Stimulated activated naive CD8-positive, alpha-beta T cell treated with anti-CD3 and anti-CD28 coated beads, Interleukin-15, amount 100 ng/mL, for 72 hours (primary cell): Measurements from ENCODE around the gene PAGE2.
"Not testable (repeated sequence)": the region's sequence is repeated elsewhere in the genome, so short reads cannot be mapped to it uniquely, and the experiment has no call there.

Experiments
- ATAC-seq: fragments of 150-1000 bp; cut with Tn5 transposase; 2 replicates; pipeline ENCODE4 v1.10.0; 2021; ENCODE audit warnings: mild to moderate bottlenecking, moderate library complexity
- DNase-seq, 2 donors: peaks; one replicate each; pipeline ENCODE4 v3.0.0; 2021 to 2022
- H3K27ac Mint-ChIP-seq, 2 donors: one replicate each; pipeline ENCODE4 v1.8.0; 2022; ENCODE audit warnings: mild to moderate bottlenecking in 2 of 2, mixed read lengths in 2 of 2, moderate library complexity in 2 of 2
- H3K27me3 Mint-ChIP-seq: one replicate; pipeline ENCODE4 v1.8.0; 2022; ENCODE audit warnings: mixed read lengths
- H3K4me1 Mint-ChIP-seq: one replicate; pipeline ENCODE4 v1.8.0; 2022; ENCODE audit warnings: mild to moderate bottlenecking, mixed read lengths
- H3K4me3 Mint-ChIP-seq, 2 donors: one replicate each; pipeline ENCODE4 v1.8.0; 2022; ENCODE audit warnings: mild to moderate bottlenecking in 2 of 2, mixed read lengths in 2 of 2, moderate library complexity in 1 of 2
- H3K9me3 Mint-ChIP-seq, 2 donors: one replicate each; pipeline ENCODE4 v1.8.0; 2022; ENCODE audit warnings: mixed read lengths in 2 of 2

The PAGE2 gene

DNA sequence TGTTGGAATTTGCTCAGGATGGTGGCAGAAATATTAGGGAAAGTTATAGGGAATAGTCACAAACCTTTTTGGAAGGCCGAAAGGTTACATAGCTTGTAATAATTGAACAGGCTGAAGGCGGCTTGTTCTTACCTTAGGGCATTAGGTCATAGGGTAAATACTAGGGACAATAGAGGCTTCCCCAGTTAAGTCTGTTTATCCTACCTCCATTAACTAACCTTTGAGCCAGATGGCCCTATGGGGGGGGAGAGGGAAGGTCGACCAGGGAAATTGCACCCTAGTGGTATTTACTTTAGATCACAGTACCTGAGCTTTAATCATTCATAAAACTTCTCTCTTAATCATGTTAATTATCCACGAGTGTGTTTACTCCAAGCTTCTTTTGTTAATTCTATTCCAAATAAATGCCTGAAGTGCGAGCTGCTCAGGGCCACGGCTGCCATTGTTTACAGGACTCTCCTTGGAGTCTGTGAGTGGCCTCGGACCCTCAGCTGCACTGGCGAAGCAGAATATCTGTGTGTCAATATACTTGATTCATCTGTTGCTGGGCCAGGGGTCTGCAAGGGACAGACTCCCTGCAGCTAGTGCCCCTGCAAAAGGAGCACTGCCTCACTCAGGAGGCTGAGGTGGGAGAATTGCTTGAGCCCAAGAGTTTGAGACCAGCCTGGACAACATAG lies 22.9 kb downstream of the PAGE2 start:
- Mint-ChIP-seq H3K27ac (no peak overlapping the region), H3K4me3 (no peak overlapping the region), H3K4me1 (no peaks in the 10 kb centered on the region), H3K9me3 (no peaks in the 10 kb centered on the region), H3K27me3 (no peaks in the 10 kb centered on the region)
- ATAC-seq (no peak), DNase-seq (no peak)

DNA sequence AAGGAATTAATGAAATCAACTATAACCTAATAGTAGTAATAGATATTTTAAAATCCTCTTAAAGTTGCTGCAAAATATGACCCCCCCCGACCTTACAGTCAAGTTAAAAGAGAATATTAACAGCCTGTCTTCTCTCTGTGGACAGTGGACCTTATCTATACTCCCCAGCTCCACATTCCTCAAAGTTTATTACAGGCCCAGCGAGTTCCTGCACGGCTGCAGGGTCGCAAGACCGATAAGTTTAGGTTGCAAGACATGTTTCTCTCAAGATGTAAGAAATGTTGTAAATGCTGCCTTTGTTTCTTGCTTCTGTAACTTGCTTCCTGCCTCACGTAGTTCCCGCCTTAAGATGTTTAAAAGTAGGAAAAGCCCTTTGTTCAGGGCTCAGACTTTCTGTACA lies 27.8 kb downstream of the PAGE2 start:
- H3K27me3 Mint-ChIP-seq, H3K4me3 Mint-ChIP-seq, H3K4me1 Mint-ChIP-seq, H3K27ac Mint-ChIP-seq, H3K9me3 Mint-ChIP-seq, ATAC-seq, DNase-seq: not testable (repeated sequence)

DNA sequence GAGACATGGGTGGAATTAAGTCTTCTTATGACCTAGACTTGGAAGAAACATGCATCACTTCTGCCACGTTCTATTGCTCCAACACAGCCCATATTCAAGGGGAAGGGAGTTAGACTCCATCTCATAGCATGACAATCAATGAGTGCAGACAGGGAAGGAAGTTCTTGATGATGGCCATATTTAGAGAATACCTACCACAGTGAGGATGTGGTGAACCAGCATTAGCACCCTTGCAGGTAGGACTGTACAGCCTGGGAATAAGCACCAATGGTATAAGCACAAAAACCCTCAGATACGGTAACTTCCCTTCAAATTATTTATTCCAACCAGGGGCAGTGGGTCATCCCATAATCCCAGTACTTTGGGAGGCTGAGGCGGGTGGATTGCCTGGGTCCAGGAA lies 29.8 kb downstream of the PAGE2 start:
- ATAC-seq, result no peak
- Mint-ChIP-seq H3K9me3 (no peaks in the 10 kb centered on the region), H3K27me3 (no peaks in the 10 kb centered on the region), H3K4me1 (peaks cover 8% of the 10 kb centered on the region), H3K4me3 (no peak overlapping the region), H3K27ac (no peak overlapping the region)
- DNase-seq, result no peak

DNA sequence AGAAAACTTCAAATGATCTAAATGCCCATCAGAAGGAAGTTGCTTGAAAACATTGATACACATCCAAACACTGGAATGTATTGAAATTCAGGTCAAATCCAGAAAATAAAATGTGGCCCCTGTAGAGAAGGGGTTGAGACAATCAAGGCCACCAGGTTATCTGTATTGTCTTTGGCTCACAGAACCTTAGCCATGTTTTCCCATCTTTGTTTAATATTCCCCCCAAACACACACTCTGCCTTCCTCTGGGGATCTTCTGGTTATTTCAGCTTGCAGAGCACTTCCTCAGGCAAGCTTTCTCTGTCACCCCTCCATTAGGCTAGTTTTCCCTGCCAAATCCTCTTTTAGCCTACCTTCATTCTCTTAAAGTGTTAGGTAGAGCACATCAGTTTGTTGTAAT lies 30.5 kb downstream of the PAGE2 start:
- DNase-seq (no peak), ATAC-seq (no peak)
- no peak overlapping the region for H3K4me3 Mint-ChIP-seq
- H3K9me3 Mint-ChIP-seq, result no peaks in the 10 kb centered on the region
- H3K27me3 Mint-ChIP-seq, result no peaks in the 10 kb centered on the region
- H3K27ac Mint-ChIP-seq, result peak overlapping the region in 1 of 2 donors; percentile 83
- peaks cover 8% of the 10 kb centered on the region for H3K4me1 Mint-ChIP-seq

DNA sequence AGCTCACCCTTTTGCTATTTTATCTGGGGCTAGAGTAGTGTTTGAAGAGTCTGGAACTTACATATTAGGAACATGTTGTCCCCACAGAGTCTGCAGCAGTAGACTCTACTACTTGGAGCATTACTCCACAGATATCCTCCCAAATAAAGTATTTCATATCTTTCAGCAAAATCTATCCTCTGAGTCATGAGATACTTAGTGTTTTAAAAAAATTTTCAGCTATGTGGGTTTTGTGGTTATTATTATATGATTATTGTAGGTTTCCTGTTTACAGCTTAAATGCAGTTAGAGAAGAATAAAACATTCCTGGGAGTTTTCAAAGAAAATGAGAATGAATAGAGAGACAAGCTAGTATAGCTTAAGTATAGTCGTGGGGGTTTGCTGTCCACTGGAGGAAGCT lies 30.9 kb downstream of the PAGE2 start:
- H3K27me3 Mint-ChIP-seq, result no peaks in the 10 kb centered on the region
- ATAC-seq (no peak), DNase-seq (no peak)
- no peaks in the 10 kb centered on the region for H3K9me3 Mint-ChIP-seq
- peaks cover 8% of the 10 kb centered on the region for H3K4me1 Mint-ChIP-seq
- no peak overlapping the region for H3K4me3 Mint-ChIP-seq
- H3K27ac Mint-ChIP-seq, result no peak overlapping the region

DNA sequence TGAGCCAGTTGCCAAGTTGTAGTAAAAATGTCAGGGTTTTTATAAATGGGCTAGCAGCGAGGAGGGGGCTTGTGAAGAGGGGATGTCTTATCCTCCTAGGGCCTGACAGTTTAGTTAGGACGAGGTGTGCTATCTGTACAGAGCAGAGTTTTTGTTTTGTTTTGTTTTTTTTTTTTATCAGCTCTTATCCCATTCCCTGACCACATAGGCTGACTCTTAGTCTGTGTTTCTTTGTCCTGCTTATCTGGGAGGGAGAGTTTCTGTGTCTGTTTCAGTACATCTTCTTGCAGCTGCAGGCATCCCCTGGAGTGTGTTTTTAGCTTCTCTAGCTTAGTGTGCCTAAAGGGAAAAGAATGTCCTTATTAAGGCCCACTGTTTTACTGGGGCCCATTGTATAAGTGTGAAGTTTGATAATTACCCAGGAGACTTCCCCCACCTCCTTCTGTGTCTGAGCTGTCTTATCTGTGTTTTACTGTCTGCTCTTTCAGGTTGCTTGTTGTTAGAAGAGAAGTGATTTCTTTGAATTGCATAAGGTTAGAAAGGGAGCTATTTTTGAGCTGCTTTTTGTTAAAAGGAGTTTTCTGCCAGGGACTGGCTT lies 32.0 kb downstream of the PAGE2 start:
- DNase-seq, result no peak
- Mint-ChIP-seq H3K4me1 (peaks cover 8% of the 10 kb centered on the region), H3K27me3 (no peaks in the 10 kb centered on the region), H3K9me3 (no peaks in the 10 kb centered on the region), H3K27ac (no peak overlapping the region), H3K4me3 (no peak overlapping the region)
- ATAC-seq, result no peak

DNA sequence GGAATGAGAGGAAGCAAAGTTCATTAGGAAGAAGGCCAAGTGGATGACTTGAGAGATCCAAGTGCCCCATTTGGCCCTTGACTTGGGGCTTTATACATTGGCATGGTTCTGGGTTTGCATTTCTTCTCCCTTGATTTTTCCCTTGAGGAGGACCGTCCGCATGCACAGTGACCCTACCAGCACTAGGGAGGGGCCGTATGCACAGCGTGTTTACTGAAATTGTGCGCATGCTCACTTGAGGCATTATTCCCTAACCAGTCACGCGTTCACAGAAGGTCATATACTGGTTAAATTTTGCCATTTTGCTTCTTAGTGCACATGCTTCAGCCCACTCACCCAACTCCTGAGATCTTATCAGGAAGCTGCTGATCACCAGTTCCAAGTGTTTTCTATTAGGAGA lies 35.1 kb downstream of the PAGE2 start:
- Mint-ChIP-seq H3K4me1 (peaks cover 8% of the 10 kb centered on the region), H3K4me3 (no peak overlapping the region), H3K27ac (no peak overlapping the region), H3K27me3 (no peaks in the 10 kb centered on the region), H3K9me3 (no peaks in the 10 kb centered on the region)
- ATAC-seq (no peak), DNase-seq (no peak)

DNA sequence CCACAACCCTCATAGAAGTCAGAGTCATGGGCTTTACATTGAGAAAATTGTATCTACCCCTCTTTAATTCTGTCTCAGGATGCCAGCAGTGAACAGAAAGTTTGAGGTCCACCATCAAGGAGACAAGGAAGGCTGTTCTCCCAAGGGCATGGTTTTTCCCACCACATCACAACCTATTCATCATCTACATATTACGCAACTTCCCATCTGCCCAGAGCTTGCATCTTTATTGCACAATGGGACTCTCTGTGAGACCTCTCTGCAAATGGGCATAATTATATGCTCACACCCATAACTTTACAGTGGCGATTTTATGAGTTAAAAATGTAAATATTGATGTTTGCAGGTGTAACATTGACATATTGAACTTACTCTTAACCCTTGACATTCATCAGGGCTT lies 38.9 kb downstream of the PAGE2 start:
- Mint-ChIP-seq H3K4me1 (no peaks in the 10 kb centered on the region), H3K27ac (no peak overlapping the region), H3K9me3 (no peaks in the 10 kb centered on the region), H3K27me3 (no peaks in the 10 kb centered on the region), H3K4me3 (no peak overlapping the region)
- no peak for DNase-seq
- ATAC-seq, result no peak

DNA sequence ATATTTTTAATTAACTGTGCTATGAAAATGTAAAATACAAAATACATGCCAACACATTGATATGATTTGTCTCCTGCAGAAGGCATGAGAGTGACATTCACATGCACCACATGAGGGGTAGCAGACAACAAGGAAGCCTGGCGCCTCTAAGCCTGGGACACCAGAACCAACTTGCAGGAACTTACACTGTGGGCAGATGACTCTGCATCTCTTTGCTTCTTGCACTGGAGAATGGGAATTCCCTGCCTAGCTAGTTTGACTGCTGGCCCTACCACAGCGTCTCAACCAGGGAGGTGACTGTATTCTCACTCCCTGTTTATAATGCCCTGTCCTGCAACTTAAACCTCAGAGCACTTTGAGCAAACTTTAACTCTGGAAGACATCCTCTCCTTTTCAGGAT lies 40.5 kb downstream of the PAGE2 start:
- DNase-seq (no peak), ATAC-seq (no peak)
- Mint-ChIP-seq H3K9me3 (no peaks in the 10 kb centered on the region), H3K4me1 (no peaks in the 10 kb centered on the region), H3K27ac (no peak overlapping the region), H3K4me3 (no peak overlapping the region), H3K27me3 (no peaks in the 10 kb centered on the region)

DNA sequence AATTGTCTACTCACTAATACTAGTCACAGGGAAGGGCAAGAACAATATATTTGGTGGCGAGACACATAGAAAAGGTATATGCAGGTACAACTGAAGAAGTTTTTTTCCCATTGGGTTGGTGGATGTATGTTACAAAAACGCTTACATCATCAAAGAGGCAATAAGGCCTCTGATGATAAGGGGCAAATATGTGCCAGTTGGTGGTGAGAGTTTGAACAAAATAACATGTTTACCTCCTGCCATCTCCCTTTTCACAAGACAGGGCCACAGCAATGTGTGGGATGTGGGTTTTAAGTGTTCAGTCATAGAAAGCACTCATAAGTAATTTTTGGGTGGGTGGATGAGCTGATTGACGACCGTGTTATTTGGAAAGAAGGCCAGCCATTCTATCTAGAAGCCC lies 41.7 kb downstream of the PAGE2 start:
- H3K9me3 Mint-ChIP-seq, result no peaks in the 10 kb centered on the region
- ATAC-seq (no peak), DNase-seq (no peak)
- H3K4me3 Mint-ChIP-seq, result no peak overlapping the region
- no peak overlapping the region for H3K27ac Mint-ChIP-seq
- H3K4me1 Mint-ChIP-seq, result no peaks in the 10 kb centered on the region
- H3K27me3 Mint-ChIP-seq, result no peaks in the 10 kb centered on the region

DNA sequence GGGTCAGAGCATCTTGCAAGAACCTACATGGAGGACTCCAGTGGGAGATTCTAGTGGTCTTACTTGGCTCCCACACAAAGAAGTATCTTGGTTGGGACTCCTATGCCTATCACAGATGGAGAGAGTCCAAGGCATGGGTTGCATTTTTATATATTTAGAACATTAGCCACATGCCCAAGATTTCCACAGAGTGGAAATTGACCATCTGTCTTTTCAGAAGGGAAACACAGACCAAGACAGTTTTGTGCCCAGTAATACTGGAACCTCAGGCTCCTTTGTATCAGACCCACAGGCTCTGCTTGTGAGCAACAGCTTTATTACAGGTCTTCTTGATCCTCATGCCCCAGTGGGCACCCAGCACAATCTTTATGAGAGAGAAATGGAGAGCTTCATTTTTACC lies 43.6 kb downstream of the PAGE2 start:
- Mint-ChIP-seq H3K27ac (no peak overlapping the region), H3K27me3 (no peaks in the 10 kb centered on the region), H3K4me1 (no peaks in the 10 kb centered on the region), H3K9me3 (no peaks in the 10 kb centered on the region), H3K4me3 (no peak overlapping the region)
- ATAC-seq (no peak), DNase-seq (no peak)

DNA sequence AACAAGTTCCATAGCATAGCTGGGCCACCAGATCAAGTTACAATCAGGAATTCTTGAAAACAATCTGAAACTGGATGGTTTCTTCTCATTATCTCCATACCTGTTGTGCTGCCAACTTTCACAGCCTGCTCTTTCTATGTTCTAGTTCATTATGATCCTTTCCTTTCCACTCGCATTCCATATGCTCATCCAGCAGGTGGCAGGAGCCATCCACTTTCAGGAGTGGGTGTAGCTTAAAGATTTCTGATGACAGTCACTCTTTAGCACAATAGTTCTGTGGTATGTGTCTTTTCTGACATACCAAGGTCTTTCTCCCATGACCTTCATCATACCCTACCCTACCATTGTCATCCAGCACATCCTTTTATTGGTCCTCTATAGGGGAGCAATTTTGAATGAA lies 46.4 kb downstream of the PAGE2 start:
- ATAC-seq (peak; percentile 45), DNase-seq (peak; percentile 1 to 28)
- Mint-ChIP-seq H3K4me1 (no peaks in the 10 kb centered on the region), H3K27me3 (no peaks in the 10 kb centered on the region), H3K27ac (no peak overlapping the region), H3K4me3 (no peak overlapping the region), H3K9me3 (no peaks in the 10 kb centered on the region)

DNA sequence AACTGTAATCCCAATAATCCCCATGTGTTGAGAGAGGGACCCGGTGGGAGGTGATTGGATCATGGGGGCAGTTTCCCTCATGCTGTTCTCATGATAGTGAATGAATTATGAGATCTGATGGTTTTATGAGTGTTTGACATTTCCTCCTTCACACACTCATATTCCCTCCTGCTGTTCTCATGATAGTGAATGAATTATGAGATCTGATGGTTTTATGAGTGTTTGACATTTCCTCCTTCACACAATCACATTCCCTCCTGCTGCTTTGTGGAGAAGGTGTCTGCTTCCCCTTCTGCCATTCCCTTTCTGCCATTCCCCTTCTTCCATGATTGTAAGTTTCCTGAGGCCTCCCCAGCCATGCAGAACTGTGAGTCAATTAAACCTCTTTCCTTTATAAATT lies 52.0 kb downstream of the PAGE2 start:
- H3K27ac Mint-ChIP-seq, H3K4me1 Mint-ChIP-seq, H3K27me3 Mint-ChIP-seq, H3K4me3 Mint-ChIP-seq, DNase-seq, H3K9me3 Mint-ChIP-seq, ATAC-seq: not testable (repeated sequence)
